TTC549 (cell line): ENCODE results near the gene UPK3A.
"Not testable (repeated sequence)": the region's sequence is repeated elsewhere in the genome, so short reads cannot be mapped to it uniquely, and the experiment has no call there.

Source experiments
- FAIRE-seq: peaks from 2 replicates; lab custom pipeline; 2012; peaks lifted over from hg19 to GRCh38; lab: Jason Lieb, UNC

The UPK3A gene

GRCh38 chr22:45257941-45258340, 26.8 kb upstream of the UPK3A start:
- FAIRE-seq = not testable (repeated sequence)

GRCh38 chr22:45259754-45260394, 24.9 kb upstream of the UPK3A start:
- no peak for FAIRE-seq

DNA sequence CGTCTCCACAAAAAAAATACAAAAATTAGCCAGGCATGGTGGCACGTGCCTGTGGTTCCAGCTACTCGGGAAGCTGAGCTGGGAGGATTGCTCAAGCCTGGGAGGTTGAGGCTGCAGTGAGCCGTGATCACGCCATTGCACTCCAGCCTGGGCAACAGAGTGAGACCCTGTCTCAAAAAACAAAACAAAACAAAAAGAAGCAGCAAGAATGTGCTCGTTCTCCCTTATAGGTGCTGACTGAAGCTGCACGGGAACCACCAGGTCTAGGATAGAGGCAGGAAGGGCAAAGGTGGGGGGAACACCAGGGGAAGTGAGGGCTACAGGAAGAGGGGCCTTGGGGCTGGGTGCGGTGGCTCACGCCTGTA, 24.4 kb upstream of the UPK3A start:
- FAIRE-seq = not testable (repeated sequence)

DNA sequence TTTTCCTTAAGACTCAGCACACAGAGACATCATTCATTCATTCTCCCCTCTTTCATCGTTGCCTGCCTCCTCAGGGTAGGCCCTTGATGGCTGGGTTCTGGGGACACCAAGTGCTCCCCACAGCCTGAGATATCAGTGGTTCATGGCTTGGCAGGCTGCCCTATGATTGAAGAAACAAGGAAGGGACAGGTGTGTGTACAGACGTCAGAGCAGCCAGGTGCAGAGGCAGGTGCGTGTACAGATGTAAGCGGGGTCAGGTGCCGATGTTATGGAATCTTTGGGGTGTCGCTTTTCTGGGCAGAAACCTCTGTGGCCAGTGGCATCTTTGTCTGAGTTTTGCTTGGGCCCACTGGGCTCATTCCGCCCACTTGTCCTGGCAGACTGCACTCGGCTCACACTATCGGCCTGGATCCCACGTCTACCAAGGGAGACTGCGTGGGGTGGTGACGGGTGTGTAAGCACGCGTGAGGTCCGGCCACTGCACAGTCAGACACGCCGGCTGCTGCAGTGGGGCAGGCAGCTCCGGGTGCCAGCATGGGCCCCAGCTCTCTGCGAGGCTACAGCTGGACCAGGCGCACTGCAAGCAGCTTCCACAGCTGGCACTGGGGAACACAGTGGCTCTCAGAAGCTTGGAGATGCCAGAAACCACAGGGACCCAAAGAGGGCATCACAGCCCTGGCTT, 23.2 kb upstream of the UPK3A start:
- no peak for FAIRE-seq

- no peak for FAIRE-seq
Observed at GRCh38 chr22:45262195-45262930, 22.4 kb upstream of the UPK3A start.

DNA sequence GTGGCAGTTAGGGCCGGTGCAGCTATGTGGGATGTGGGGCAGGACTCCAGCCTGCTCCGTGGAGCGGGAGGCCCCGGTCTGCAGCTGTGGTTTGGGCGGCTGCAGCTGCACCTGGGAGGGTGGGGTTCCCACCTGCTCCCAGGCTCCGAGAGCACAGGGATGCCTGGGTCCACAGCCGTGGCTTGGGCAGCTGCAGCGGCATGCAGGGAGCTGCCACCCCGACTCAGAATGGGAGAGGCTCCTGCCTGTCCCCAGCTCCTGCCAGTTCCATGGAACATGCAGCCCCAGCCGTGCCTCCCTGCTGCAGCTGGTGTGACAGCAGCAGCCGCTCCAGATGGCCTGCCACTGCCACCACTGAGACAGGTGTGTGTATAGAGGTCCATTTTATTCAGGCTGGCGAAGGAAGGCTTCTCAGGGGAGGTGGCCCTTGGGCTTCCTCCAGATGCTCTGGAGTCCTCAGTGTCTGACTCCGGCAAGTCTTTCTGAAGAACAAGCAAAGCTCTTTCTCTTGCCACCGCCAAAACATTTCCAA, 21.8 kb upstream of the UPK3A start:
- FAIRE-seq = no peak

- no peak for FAIRE-seq
Observed at GRCh38 chr22:45263463-45264269, 21.1 kb upstream of the UPK3A start.

DNA sequence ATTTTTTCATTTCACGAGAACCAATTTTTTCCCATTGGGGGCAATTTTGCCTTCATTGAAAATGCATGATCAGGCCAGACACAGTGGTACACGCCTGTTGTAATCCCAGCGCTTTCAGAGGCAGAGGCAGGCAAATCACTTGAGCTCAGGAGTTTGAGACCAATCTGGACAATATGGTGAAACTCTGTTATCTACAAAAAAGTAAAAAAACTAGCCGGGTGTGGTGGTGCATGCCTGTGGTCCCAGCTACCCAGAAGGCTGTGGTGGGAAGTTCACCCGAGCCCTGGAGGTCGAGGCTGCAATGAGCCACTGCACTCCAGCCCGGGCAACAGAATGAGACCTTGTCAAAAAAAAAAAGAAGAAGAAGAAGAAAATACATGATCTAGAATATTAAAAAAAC, 19.2 kb upstream of the UPK3A start:
- no peak for FAIRE-seq

DNA sequence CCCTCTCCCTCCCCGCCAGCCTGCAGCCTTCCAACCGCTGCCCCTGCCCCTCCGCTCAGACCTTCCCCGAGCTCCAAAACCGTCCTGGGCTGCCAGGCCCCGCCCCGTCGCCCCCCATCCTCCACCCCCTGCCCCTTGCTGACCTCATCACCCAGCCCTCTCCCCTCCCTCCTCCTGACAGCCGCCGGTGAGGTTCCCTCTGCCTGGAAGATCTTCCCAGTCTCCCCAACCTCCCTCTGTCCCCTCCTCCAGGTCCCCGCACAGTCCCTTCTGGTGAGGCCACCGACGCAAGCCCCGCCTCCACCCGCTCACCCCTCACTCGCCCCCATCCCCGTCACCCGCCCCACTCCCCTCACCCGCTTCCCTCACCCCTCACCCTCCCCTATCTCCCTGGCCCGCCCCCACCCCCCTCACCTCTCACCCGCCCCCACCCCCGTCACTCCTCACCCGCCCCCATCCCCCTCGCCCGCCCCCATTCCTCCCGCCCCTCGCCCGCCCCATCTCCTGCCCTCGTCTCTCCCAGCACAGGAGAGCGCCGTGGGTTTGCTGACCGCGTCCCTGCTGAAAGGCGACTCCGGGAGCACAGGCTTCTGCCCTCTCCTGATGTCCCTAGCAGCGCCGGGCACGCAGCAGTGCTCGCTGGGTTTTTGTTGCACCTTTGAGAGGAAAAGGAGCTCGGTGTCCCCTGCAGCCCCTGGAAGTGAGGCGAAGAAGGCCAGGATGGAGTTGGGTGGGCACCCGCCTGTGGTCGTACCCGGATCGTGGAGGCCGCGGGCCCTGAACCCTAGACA, 16.4 kb upstream of the UPK3A start:
- FAIRE-seq = no peak

GRCh38 chr22:45268958-45269844, 15.5 kb upstream of the UPK3A start:
- FAIRE-seq = no peak

GRCh38 chr22:45270095-45271020, 14.4 kb upstream of the UPK3A start:
- FAIRE-seq = no peak

- FAIRE-seq = no peak
Observed at GRCh38 chr22:45271667-45272201, 13.0 kb upstream of the UPK3A start.

DNA sequence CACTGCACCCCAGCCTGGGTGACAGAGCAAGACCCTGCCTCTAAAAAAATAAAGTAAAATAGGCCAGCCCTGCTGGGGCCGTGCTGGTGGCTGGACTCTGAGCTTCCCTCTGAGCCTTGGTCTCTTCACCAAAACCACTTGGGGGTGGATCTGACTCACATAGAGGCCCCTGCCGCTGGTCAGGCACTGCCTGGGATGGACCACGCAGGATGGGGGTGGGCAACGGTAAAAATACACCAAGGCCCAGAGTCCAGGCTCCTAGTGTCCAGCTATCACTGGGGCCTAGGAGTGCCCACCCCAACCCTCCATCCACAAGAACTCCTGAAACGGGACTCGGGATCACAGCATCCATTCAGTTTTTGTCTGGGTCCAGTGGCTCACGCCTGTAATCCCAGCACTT, 12.3 kb upstream of the UPK3A start:
- no peak for FAIRE-seq

DNA sequence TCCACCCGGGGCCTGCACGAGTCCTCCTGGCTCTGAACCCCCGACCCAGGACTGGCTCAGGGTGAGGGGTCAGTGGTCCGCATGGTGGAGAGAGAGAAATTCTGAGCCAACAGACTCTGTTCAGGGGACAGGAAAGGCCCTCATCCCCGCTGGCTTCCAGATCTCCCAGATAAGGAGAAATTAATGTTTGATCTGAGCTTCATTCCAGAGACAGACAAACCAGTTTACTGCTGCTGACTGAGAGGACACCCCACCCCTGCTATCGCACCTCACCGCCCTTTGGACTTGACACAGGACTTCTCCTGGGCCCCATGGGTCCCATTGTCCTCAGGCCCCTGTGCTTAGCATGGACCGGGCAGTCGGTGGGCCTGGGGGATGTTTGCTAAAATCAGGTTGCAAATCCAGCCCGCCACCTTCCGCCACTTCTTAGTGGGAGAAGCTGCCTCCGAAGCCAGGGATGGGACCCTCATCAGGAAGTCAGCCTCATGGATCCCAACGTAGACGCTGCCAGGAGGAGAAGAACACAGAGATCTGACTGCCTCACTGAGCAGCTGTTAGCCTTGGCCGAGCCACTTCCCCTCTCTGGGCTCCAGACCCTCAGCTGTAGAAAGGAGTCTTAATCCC, 11.2 kb upstream of the UPK3A start:
- no peak for FAIRE-seq

DNA sequence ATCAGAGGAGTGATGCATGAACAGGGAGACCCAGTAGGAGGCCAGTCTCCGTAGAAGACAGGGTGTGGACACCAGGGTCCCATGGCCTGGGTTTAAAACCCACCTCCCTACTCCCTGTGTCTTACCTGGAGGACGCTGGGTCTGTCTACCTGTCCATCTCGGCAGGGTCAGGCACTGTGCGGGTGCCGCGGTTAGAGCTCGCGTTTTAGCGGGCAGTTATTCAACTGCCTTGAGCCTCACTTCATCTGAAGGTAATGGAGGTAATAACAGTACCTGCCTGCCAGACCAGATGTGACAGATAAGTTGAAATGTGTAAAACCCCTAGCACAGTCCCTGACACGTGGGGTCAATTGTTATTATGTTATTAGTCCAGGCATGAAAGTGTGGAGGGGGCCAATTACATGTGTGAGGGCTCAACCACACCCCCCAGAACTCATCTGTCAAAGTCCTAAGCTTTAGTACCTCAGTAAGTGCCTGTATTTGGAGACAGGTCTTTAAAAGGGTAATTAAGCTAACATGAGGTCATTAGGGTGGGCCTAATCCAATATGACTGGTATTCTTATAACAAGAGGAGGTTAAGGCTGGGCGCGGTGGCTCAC, 8.1 kb upstream of the UPK3A start:
- no peak for FAIRE-seq

GRCh38 chr22:45277720-45278119, 7.0 kb upstream of the UPK3A start:
- FAIRE-seq = not testable (repeated sequence)

DNA sequence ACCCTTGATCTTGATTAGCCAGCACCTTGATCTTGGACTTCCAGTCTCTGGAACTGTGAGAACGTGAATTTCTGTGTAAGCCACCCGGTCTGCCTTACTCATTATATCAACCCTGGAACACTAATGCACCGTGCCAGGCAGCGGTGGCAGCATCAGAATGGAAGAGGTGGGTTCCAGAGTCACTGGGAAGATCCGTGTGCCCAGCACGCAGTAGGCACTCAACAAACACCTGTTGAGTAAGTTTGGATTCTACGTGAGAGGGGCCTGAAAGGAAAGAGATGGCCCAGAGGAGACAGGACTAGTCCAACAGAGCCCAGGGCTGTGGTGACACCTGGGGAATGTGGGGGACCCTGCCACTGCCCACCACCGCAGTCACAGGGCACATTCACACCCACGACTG, 6.6 kb upstream of the UPK3A start:
- FAIRE-seq = no peak

- FAIRE-seq = no peak
Observed at GRCh38 chr22:45280587-45280980, 4.2 kb upstream of the UPK3A start.
